NCI-H2107 treated with DMSO at 0.1 percent for 48 hours (cell line): Measurements from ENCODE around the gene SEMA4D.

Experiments
- DNase-seq: peaks from one replicate; lab custom pipeline; 2025; ENCODE audit not compliant: unreplicated experiment; lab: John Stamatoyannopoulos, UW

Gene SEMA4D

DNA sequence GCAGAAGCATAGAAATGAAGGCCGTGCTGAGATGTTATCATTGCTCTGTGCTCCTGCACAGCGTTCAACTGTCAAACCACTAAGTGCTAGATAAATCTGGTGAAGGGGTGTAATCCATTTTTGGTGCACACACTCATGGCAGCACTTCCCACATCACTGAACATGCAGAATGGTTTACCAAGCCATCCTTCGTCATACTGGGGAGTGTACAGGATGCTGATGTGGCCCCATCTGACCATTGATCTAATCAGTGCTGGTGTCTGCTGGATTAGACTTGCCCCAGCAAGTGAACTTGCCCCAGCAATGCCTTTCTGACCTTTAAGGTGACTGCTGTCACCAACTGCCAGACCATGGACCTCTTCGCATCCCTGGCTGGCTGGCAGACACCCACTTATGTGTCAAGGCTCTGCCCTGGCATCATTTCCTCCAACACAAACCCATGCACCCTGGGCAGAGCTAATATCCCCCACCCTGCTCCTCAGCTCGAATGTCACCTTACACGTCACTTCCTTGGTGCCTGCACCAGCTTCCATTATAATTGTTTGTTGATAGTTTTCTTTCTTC, 4.2 kb upstream of the SEMA4D start:
- no peak for DNase-seq

- DNase-seq = no peak
These were observed 3.5 kb upstream of the SEMA4D start for GRCh38 chr9:89501311-89501898.

GRCh38 chr9:89500008-89500407, 2.1 kb upstream of the SEMA4D start:
- DNase-seq = no peak

GRCh38 chr9:89498852-89499480, 1.1 kb upstream of the SEMA4D start:
- no peak for DNase-seq

DNA sequence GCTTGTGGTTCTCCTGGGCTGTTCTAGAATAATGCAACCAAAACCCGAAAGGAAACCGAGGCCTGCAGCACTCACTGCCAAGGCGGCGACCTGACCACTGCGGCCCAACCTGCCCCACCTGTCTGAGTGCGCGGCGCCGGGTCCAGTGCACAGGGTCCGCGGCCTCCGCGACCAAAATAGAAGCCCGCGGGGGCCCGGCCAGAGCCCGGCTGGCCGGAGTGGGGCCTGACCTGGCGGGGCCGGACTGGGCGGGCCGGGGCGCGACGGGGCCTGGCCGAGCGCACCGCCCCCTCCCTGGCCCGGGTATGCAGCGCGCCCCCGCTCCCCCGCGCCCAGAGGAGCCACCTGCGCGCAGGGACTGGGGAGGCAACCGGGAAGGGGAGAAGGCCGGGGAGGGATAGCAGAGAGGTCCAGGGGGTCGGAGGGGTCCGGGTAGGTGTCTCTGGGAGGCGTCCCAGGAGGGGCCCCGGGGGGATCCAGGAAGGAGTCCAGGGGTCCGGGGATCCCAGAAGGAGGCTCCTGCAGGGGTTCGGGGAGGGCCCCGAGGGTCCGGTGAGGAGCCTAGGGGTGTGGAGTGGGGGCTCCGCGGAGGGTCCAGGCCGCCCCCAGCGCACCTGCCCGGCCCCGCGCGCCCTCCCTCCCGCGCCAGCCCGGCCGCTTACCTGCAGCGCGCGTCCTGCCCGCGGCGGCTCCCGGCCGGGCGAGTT, 503 bp downstream of the SEMA4D start:
- no peak for DNase-seq

DNA sequence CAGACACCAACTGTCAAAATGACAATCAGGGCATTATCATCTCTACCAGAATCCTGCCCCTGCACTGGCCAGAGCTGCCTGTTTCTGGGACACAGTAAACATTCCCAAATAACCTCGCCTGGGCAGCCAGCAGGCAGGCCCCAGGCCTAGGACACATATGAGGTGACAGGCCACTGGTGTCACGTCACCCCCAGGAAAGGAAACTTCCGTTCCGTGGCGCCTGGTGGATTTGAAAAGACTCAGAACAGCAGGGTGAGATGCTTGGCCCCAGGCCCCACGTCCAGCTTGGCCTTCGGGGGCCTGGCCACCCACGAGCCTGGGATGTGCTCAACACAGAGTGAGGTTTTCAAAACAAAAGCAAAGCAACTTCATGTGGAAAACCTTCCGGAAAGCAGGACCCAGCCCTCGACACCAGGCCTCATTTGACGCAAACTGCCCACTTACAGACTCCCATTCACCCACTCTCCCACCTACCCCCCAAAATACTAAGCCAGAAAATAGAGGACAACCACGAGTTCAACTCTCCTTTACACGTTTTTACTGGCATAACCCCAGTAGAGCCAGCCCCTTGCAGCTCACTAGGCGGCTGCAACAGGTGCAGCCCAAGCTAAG, 1.2 kb downstream of the SEMA4D start:
- no peak for DNase-seq

GRCh38 chr9:89495824-89496560, 1.9 kb downstream of the SEMA4D start:
- DNase-seq = no peak

DNA sequence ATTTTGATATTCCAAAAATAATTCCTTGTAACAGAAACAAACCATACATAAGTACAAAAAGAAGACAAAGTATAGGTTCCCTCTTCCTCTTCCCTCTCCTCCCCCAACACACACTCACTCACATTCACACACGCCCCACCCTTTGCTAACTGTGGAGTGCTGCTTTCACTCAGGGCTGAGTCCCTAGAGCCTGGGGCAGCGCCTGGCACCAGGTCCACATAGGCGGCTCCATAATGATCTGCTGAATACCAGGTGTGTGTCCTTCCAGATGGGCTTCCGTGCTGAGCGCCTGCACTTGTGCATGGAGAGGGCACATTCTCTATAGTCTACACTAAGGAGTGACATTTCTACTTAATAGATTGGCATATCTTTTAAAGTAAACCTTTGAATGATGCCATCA, 3.7 kb downstream of the SEMA4D start:
- no peak for DNase-seq

DNA sequence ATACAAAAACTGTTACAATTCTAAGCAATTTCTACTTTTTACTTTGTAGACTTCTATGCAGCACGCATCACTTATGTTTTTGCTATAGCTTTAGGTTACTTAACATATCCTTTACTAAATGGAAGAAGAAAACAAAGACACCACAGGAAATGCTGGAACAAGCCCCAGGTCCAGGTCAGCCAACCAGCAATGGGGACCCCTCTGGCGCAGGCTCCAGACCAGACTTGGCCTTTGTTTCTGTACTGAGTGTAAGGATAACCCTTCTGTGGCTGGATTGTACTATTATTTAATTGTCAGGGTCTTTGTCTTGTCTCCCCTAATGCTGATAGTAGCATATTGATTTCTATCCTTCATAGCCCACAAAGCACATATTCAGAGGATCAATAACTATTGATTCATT, 4.2 kb downstream of the SEMA4D start:
- no peak for DNase-seq

- DNase-seq = no peak
These were observed 4.7 kb downstream of the SEMA4D start for GRCh38 chr9:89493181-89493580.

DNA sequence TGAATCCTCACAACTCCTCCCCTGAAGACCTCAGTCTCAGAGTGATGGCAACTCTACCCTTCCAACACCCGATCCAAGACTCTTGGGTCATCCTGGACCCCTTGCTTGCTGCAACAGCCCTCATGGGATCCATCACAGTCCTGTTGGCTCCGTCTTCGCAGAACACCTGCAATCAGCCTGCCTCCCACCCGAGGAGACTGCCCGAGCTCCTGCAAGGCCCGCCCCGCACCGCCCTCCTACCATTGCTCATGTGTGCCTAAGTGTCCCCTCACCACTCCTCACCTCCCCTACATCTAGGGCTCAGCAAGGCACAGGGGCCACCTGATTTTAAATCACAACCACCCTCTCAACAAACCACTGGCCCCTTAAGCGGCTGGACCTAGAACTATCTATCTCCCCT, 5.3 kb downstream of the SEMA4D start:
- DNase-seq = no peak

DNA sequence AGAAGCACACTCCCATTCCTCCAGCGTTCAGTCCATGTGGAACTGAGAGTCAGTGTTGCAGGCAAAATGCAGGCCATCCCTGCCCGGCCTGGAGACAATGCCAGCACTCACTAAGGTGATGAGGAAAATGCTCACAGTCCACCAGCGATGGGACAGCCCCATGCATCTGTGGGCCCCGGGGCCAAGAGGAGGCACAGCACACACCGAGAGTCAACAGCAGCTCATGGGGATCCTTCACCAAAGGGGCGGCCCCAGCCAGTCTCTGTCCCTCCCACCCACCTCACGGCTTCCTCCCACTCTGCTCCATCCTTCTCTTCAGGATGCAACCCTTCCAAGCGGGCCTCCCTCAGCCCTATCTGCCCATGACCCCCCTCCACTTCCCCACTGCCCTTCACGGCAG, 6.2 kb downstream of the SEMA4D start:
- DNase-seq = no peak

DNA sequence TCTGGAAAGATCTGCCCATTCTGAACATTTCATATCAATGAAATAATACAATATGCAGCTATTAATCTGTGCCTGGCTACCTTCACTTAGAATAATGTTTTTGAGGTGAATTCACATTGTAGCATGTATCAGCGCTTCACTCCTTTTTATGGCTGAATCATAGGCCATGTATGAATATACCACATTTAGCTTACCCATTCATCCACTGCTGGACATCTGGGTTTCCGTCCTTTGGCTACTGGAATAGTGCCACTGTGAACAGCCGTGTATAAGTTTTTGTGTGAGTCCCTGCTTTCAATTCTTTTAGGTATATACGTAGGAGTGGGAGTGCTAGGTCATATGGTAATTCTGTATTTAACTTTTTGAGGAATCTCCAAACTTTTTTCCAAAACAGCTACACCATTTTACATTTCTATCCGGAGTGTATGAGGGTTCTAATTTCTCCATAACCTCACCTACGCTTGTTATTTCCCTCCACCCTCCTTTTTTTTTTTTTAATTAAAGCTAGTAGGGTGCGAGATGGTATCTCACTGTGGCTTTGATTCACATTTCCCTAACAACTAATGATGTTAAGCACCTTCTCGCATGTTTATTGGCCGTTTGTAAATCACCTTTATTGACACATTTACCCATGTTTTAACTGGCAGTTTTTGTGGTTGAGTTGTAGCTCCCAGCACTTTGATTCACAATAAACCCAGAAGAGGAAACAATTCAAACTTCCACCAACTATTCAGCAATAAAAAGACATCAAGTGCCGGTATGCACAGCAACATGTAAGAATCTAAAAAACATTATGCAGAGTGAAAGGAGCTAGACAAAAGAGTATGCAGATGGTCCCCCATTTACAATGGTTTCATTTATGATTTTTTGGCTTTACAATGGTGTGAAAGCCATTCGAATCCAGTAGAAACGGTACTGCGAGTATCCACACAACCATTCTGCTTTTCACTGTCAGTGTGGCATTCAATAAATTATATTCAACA, 8.1 kb downstream of the SEMA4D start:
- DNase-seq = no peak

DNA sequence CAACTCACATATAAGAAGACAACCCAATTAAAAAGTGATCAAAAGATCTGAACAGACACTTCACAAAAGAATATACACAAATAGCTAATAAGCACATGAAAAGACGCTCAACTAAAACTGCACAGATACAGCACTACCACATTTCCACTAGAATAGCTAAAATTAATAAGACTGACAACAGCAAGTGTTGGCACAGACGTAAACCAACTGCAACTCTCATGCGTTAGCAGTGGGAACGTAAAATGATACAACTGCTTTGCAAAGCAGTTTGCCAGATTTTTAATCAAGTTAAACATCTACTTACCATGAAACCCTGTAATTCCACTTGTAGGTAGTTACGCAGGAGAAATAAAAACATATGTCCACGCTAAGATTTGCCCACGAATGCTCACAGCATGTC, 9.0 kb downstream of the SEMA4D start:
- DNase-seq = no peak

- DNase-seq = no peak
These were observed 9.8 kb downstream of the SEMA4D start for GRCh38 chr9:89488131-89488530.

- DNase-seq = no peak
These were observed 11.2 kb downstream of the SEMA4D start for GRCh38 chr9:89486681-89487080.

- peak; percentile 30 for DNase-seq
These were observed 13.2 kb downstream of the SEMA4D start for GRCh38 chr9:89484475-89485404.

DNA sequence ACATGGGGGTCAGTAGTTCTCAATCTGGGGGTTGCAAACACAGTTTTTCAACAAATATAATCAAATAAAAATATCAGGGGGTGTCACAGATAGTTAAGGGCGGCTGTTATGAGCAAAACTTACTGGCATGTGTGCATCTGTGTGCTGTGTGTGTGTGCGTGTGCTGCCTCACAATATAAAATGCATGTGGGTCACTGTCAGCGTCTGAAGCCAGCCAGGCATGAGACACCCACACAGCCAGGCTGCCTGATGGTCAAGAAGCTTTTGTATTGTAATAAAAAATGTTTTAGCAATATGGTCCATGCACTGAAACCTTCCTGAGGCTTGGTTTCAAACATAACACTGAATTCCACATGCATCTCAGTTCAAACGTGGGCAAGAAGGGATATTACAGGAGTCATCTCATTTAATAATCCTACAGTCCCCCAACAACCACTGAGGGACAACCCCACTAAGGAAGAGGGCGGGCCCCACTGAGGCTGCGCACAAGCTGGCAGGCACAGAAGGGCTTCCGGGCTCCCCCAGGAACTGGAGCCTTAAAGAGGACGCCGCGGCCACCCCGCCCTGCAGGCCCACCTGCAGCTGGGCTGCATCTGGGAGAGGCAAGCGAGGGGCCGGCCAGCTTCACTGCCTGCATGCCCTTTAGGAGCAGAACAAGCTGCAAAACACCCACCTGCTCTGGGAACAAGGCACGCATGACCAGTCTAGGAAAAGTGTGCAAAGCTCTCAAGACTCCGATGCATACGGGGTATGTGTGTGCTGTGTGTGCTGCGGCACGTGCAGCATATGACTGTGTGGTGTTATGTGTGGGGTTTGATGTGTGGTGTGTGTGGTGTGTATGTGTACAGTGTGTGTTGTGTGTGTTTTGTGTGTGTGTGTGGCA, 14.1 kb downstream of the SEMA4D start:
- no peak for DNase-seq
